ENCODE measurements around the gene RPUSD1.

DNA sequence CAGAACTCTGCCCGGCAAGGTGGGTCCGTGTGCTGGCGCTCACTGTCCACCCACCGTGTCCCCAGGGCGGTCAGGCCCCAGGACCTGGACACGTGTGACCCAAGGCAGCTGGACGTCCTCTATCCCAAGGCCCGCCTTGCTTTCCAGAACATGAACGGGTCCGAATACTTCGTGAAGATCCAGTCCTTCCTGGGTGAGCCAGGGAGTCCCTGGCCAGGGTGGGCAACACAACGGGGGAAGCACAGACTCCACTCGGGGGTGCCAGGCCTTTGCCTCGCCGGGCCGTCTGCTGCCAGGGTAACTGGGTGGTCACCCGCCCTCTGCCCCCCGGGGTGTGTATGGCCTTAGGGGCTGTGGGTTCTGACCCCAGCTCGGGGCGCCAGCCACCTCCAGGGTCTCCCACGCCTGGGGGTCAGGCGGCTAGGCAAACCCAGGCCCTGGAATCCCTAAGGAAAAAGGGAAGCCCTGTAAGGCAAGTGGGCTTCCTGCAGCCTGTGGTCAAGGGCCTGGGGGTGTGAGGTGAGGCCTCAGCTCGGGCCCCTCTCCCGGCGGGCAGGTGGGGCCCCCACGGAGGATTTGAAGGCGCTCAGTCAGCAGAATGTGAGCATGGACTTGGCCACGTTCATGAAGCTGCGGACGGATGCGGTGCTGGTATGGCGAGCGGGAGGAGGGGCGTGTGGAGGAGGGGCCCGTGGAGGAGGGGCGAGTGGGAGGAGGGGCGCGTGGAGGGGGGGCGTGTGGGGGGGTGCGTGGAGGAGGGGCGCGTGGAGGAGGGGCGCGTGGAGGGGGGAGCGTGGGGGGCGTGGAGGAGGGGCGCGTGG is 21.2 kb downstream of the RPUSD1 start:
- TF ChIP-seq ZNF70 (CRISPR knock-in tag; IDR thresholded peaks at IDR 0.05) (no peak), ZFP30 (CRISPR knock-in tag; IDR thresholded peaks at IDR 0.05) (no peak), PATZ1 (CRISPR knock-in tag; IDR thresholded peaks at IDR 0.05; ENCODE audit: borderline replicate concordance) (no peak), ZNF565 (CRISPR knock-in tag; conservative IDR thresholded peaks at IDR 0.05; ENCODE audit: low read depth) (no peak), POU6F1 (CRISPR knock-in tag; IDR thresholded peaks at IDR 0.05; ENCODE audit: borderline replicate concordance, low read depth) (no peak), TOX (CRISPR knock-in tag; IDR thresholded peaks at IDR 0.05; ENCODE audit: borderline replicate concordance) (no peak), CREB5 (CRISPR knock-in tag; IDR thresholded peaks at IDR 0.05; ENCODE audit: low read depth) (no peak), SNAI2 (CRISPR knock-in tag; IDR thresholded peaks at IDR 0.05) (no peak), ZC3H10 (CRISPR knock-in tag; IDR thresholded peaks at IDR 0.05) (no peak), CSDC2 (CRISPR knock-in tag; IDR thresholded peaks at IDR 0.05) (no peak), ISL1 (CRISPR knock-in tag; IDR thresholded peaks at IDR 0.05) (no peak), TCF4 (CRISPR knock-in tag; IDR thresholded peaks at IDR 0.05; ENCODE audit: borderline replicate concordance) (no peak), ZFP3 (CRISPR knock-in tag; IDR thresholded peaks at IDR 0.05) (no peak), ESRRG (CRISPR knock-in tag; IDR thresholded peaks at IDR 0.05) (no peak)

Data from SK-N-SH treated with all-trans-retinoic acid at 6 μM for 48 hours (cell line).